Prostate gland (tissue), 2 donors: ENCODE measurements around the gene SCO2. TPM values are rescaled to one million over a fixed set of nuclear protein-coding genes. Genes with fewer than 3 reads are reported as not detected.

ENCODE experiments used
- DNase-seq: peaks from one replicate; pipeline ENCODE4 v3.0.0-alpha.2; 2019; ENCODE audit warnings: low spot score
- H3K27ac ChIP-seq, 2 donors: fragments of 200-600 bp; sonication (generic); 2 replicates each; pipeline ENCODE4 v1.5.1; 2017 to 2019
- H3K27me3 ChIP-seq: fragments of 200-600 bp; sonication (generic); replicated peaks from 2 replicates; pipeline ENCODE4 v1.5.1; 2019; ENCODE audit not compliant: insufficient read depth
- H3K36me3 ChIP-seq, 2 donors: fragments of 200-600 bp; sonication (generic); 1 replicate in 1 of 2; 2 replicates in 1 of 2; pipeline versions ENCODE4 v1.5.1 to v1.8.1; 2017 to 2019
- H3K4me1 ChIP-seq: fragments of 200-600 bp; sonication (generic); replicated peaks from 2 replicates; pipeline ENCODE4 v1.5.1; 2019
- H3K4me3 ChIP-seq, 2 donors: fragments of 200-600 bp; sonication (generic); 2 replicates each; pipeline ENCODE4 v1.5.1; 2017 to 2019
- H3K9me3 ChIP-seq: fragments of 200-600 bp; sonication (generic); 2 replicates; pipeline ENCODE4 v1.5.1; 2017
- CTCF ChIP-seq, 4 experiments: fragments of 200-600 bp in 2 of 4; fragments of 450-650 bp in 2 of 4; sonication (generic) in 2 of 4; IDR thresholded peaks; 1 replicate in 3 of 4; 2 replicates in 1 of 4; pipeline ENCODE4 v1.5.1; 2016 to 2019; ENCODE audit warnings: antibody characterized with exemption in 4 of 4, mild to moderate bottlenecking in 2 of 4, moderate library complexity in 2 of 4
- POLR2A ChIP-seq: fragments of 450-650 bp; IDR thresholded peaks from one replicate; pipeline ENCODE4 v1.6.1; 2016; ENCODE audit warnings: antibody characterized with exemption, mild to moderate bottlenecking
- POLR2AphosphoS5 ChIP-seq: sonication (generic); formaldehyde crosslinking; IDR thresholded peaks from one replicate; pipeline ENCODE4 v1.6.1; 2017; ENCODE audit warnings: antibody characterized with exemption
- WGBS: methylation state at CpG from one replicate; pipeline ENCODE4 v1.1.5; 2018; 5-methylcytosine and 5-hydroxymethylcytosine counted together
- intact Hi-C: fragments of 100-400 bp; cut with DNase I; formaldehyde crosslinking; loops from one replicate; pipeline ENCODE4 v1.14.2; 2022
- total RNA-seq, 2 donors: library from RNA; depleted of rRNA; stranded (reverse); fragments of >200 nt; gene quantifications; one replicate each; pipeline ENCODE4 v1.1.0, GENCODE V29; 2016

SCO2 gene
- total RNA-seq, 2 donors from 2014 or later, result 1.5 to 8.3 TPM

GRCh38 chr22:50483977-50484853 is 41.2 kb downstream of the SCO2 start:
- Histone ChIP-seq H3K9me3 (no peaks in the 10 kb centered on the region), H3K27me3 (no peaks in the 10 kb centered on the region), H3K4me1 (no peaks in the 10 kb centered on the region), H3K36me3 (no peaks in the 10 kb centered on the region), H3K4me3 (no peak overlapping the region), H3K27ac (no peak overlapping the region)
- intact Hi-C loops, result no loop called here
- no peak for DNase-seq
- WGBS, result 86% methylated on average over 31 of the region's 31 CpGs
- TF ChIP-seq CTCF (IDR thresholded peaks at IDR 0.05) (no peak), POLR2A (no peak), POLR2AphosphoS5 (no peak)

DNA sequence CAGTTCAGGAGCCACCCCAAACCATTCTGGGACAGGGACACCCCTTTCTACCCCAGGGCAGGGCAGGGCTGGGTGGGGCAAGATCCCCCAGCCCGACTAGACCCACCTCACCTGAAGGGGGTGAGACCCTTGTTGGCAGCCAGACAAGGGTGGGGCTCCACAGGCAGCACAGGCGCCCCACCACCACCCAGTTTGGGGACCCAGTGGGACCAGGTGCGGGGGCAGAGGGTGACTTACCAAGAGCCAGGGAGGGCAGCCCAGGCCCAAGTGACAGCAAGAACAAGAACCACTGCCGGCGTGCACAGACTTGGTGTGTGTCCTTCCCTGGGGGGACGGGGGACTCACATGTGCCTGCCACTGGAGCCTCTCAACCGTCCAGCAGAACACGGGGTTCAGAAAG is 41.8 kb downstream of the SCO2 start:
- WGBS, result 89% methylated on average over 8 of the region's 8 CpGs
- H3K27me3 ChIP-seq, result no peaks in the 10 kb centered on the region
- no peak overlapping the region for H3K4me3 ChIP-seq
- H3K4me1 ChIP-seq, result no peaks in the 10 kb centered on the region
- intact Hi-C loops, result no loop called here
- H3K27ac ChIP-seq, result no peak overlapping the region
- H3K36me3 ChIP-seq, result no peaks in the 10 kb centered on the region
- H3K9me3 ChIP-seq, result no peaks in the 10 kb centered on the region
- TF ChIP-seq POLR2AphosphoS5 (no peak), POLR2A (no peak), CTCF (IDR thresholded peaks at IDR 0.05) (no peak)
- no peak for DNase-seq

DNA sequence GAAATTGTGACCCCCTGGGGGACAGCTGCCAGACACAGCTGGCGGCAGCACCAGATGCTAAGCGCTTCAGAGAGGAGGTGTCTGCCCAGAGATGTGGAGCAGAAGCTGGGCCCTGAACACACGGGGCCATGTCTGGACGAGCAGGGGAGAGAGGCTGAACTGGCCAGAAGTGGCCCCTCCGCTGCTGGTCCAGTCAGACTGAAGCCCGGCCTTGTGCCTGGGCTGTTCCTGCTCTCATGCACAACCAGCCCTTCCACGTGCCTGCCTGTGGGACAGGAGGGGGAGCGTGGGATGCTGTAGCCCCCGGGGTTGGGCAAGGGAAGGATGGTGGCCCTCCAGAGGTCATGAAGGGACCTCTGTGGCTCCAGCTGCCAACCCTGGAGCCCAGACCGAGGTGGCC is 42.3 kb downstream of the SCO2 start:
- whole genome bisulfite sequencing, result 89% methylated on average over 6 of the region's 10 CpGs
- no peaks in the 10 kb centered on the region for H3K9me3 ChIP-seq
- intact Hi-C loops, result no loop called here
- no peak for TF ChIP-seq CTCF (IDR thresholded peaks at IDR 0.05)
- no peak for TF ChIP-seq POLR2A
- no peak for TF ChIP-seq POLR2AphosphoS5
- H3K27me3 ChIP-seq, result no peaks in the 10 kb centered on the region
- H3K4me1 ChIP-seq, result no peaks in the 10 kb centered on the region
- H3K4me3 ChIP-seq, result no peak overlapping the region
- DNase-seq, result no peak
- H3K36me3 ChIP-seq, result no peaks in the 10 kb centered on the region
- H3K27ac ChIP-seq, result no peak overlapping the region

DNA sequence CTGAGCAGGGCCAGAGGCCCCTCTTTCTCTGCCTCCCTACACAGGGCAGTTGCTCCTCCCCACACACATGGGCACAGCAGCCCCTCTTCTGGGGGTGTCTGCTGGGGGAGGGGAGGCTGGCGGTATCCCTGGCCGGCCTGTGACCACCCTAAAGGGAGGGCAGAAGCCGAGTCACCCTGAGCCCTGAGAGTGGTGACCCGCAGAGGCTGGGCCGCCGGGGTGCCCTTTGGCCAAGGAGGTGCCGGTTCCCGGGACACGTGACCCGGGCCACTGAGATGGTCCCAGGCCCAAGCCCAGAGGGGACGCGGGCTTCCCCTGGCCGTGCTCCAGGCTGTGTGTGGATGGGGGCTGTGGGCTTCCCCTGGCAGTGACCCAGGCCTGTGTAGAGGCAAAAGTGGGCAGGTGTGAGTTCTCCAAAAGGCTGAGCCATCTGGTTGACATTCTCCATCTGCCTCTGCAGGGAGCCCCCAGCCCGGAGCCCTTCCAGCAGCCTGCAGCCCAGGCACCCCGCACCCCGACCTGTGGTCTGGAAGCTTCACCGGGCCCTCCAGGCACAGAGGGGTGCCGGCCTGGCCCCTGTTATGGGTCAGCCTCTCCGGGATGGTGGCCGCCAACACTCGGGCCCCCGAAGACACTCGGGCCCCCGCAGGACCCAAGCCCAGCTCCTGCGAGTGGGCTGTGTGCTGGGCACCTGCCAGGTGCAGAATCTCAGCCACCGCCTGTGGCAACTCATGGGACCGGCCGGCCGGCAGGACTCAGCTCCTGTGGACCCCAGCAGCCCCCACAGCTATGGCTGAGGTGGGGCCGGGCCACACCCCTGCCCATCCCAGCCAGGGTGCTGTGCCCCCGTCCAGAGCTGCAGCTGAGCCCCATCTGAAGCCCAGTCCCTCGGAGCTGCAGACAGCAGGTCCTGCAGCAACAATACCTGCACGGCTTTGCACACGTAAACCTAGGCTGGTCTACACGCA is 43.0 kb downstream of the SCO2 start:
- DNase-seq, result no peak
- intact Hi-C loops, result no loop called here

More for the DNA sequence above, 43.0 kb downstream of the SCO2 start:
- H3K27ac ChIP-seq, result peak overlapping the region; percentile 30 to 67
- no peak for TF ChIP-seq POLR2A
- no peak for TF ChIP-seq POLR2AphosphoS5
- no peak for TF ChIP-seq CTCF (IDR thresholded peaks at IDR 0.05)
- H3K4me3 ChIP-seq, result peak overlapping the region; percentile 42 to 66
- no peaks in the 10 kb centered on the region for H3K27me3 ChIP-seq
- H3K9me3 ChIP-seq, result no peaks in the 10 kb centered on the region
- no peaks in the 10 kb centered on the region for H3K4me1 ChIP-seq
- H3K36me3 ChIP-seq, result no peaks in the 10 kb centered on the region
- WGBS, result 54% methylated on average over 29 of the region's 35 CpGs
